WTC11 (cell line): ENCODE data around the gene FBLN2. TPM values are rescaled to one million over a fixed set of nuclear protein-coding genes. Genes with fewer than 3 reads are reported as not detected.

Source experiments
- ATAC-seq: fragments of 200-7000 bp; cut with Tn5 transposase; 2 replicates; pipeline ENCODE4 v1.10.0; 2021; ENCODE audit warnings: mild to moderate bottlenecking, moderate library complexity
- CTCF ChIA-PET: fragments of 300-600 bp; sonication (Branson Sonifier 250); formaldehyde crosslinking; loops from one replicate; lab custom pipeline; 2021; ENCODE audit warnings: antibody characterized with exemption; lab: Charles Lee
- POLR2A ChIA-PET: fragments of 350-600 bp; sonication (Branson Sonifier 250); formaldehyde crosslinking; loops from one replicate; lab custom pipeline; 2021; ENCODE audit warnings: antibody characterized with exemption; lab: Charles Lee
- DNase-seq: peaks from one replicate; pipeline ENCODE4 v3.0.0; 2021; ENCODE audit warnings: low spot score
- H3K27ac Mint-ChIP-seq: 2 replicates; pipeline ENCODE4 v1.8.0; 2021; ENCODE audit warnings: mixed read lengths
- H3K27me3 Mint-ChIP-seq: 2 replicates; pipeline ENCODE4 v1.8.0; 2021; ENCODE audit warnings: low read depth, mild to moderate bottlenecking, moderate library complexity, mixed read lengths
- H3K36me3 Mint-ChIP-seq: 2 replicates; pipeline ENCODE4 v1.8.0; 2021; ENCODE audit warnings: mixed read lengths
- H3K4me1 Mint-ChIP-seq: 2 replicates; pipeline ENCODE4 v1.8.0; 2022; ENCODE audit warnings: mixed read lengths
- H3K4me3 Mint-ChIP-seq: 2 replicates; pipeline ENCODE4 v1.8.0; 2021; ENCODE audit warnings: mild to moderate bottlenecking, moderate library complexity, mixed read lengths
- H3K9me3 Mint-ChIP-seq: 2 replicates; pipeline ENCODE4 v1.8.0; 2021; ENCODE audit warnings: mixed read lengths
- CDX4 ChIP-seq: fragments of 250-450 bp; sonication (Bioruptor Pico); IDR thresholded peaks from 2 replicates; pipeline ENCODE4 v1.9.0; 2021; ENCODE audit warnings: moderate library complexity, mild to moderate bottlenecking, inconsistent platforms, borderline replicate concordance
- ELF4 ChIP-seq: sonication (generic); formaldehyde crosslinking; IDR thresholded peaks from 2 replicates; pipeline ENCODE4 v1.8.1; 2022; ENCODE audit warnings: low read depth, mild to moderate bottlenecking, moderate library complexity, missing genetic modification reagents
- ERG ChIP-seq: fragments of 250-450 bp; sonication (Bioruptor Pico); IDR thresholded peaks from 2 replicates; pipeline ENCODE4 v1.8.0; 2021; ENCODE audit warnings: mild to moderate bottlenecking
- HMGA2 ChIP-seq: fragments of 250-450 bp; sonication (Bioruptor Pico); IDR thresholded peaks from 2 replicates; pipeline ENCODE4 v1.4.0; 2021; ENCODE audit warnings: mild to moderate bottlenecking, moderate library complexity
- HMGXB4 ChIP-seq: sonication (generic); formaldehyde crosslinking; IDR thresholded peaks from 2 replicates; pipeline ENCODE4 v1.8.1; 2023; ENCODE audit warnings: mild to moderate bottlenecking, moderate library complexity, missing genetic modification reagents
- MLX ChIP-seq: sonication (generic); formaldehyde crosslinking; IDR thresholded peaks from 2 replicates; pipeline ENCODE4 v1.8.1; 2023; ENCODE audit warnings: mild to moderate bottlenecking, missing genetic modification reagents, moderate library complexity
- PREB ChIP-seq: sonication (generic); formaldehyde crosslinking; IDR thresholded peaks from 2 replicates; pipeline ENCODE4 v1.8.1; 2022; ENCODE audit warnings: mild to moderate bottlenecking, missing genetic modification reagents, moderate library complexity, borderline replicate concordance
- SMAD3 ChIP-seq: sonication (generic); formaldehyde crosslinking; IDR thresholded peaks from 2 replicates; pipeline ENCODE4 v1.8.0; 2022; ENCODE audit warnings: missing genetic modification reagents, mild to moderate bottlenecking, borderline replicate concordance
- SMAD4 ChIP-seq: sonication (generic); formaldehyde crosslinking; IDR thresholded peaks from 2 replicates; pipeline ENCODE4 v1.8.0; 2022; ENCODE audit warnings: mild to moderate bottlenecking, missing genetic modification reagents
- TEAD4 ChIP-seq: sonication (generic); formaldehyde crosslinking; IDR thresholded peaks from 2 replicates; pipeline ENCODE4 v1.8.0; 2022; ENCODE audit warnings: mild to moderate bottlenecking, missing genetic modification reagents
- USF2 ChIP-seq: sonication (generic); formaldehyde crosslinking; IDR thresholded peaks from 2 replicates; pipeline ENCODE4 v1.8.1; 2023; ENCODE audit warnings: mild to moderate bottlenecking, missing genetic modification reagents, moderate library complexity
- ZNF423 ChIP-seq: fragments of 250-450 bp; sonication (Bioruptor Pico); IDR thresholded peaks from 2 replicates; pipeline ENCODE4 v2.1.2; 2022; ENCODE audit warnings: mild to moderate bottlenecking, moderate library complexity
- total RNA-seq: library from RNA; stranded (reverse); gene quantifications from 3 replicates; pipeline ENCODE4 v1.2.3, GENCODE V29; 2021
- TF ChIP-seq, protein P1 (sequence below): sonication (generic); formaldehyde crosslinking; conservative IDR thresholded peaks from 2 replicates; pipeline ENCODE4 v1.8.1; 2022; ENCODE audit warnings: mild to moderate bottlenecking, missing genetic modification reagents
- TF ChIP-seq, protein P2 (sequence below): sonication (generic); formaldehyde crosslinking; IDR thresholded peaks from 2 replicates; pipeline ENCODE4 v1.8.1; 2023; ENCODE audit warnings: mild to moderate bottlenecking, missing genetic modification reagents
- TF ChIP-seq, protein P3 (sequence below): sonication (generic); formaldehyde crosslinking; IDR thresholded peaks from 2 replicates; pipeline ENCODE4 v1.8.0; 2023; ENCODE audit warnings: missing genetic modification reagents, mild to moderate bottlenecking, borderline replicate concordance

Gene FBLN2
- total RNA-seq, 1 experiment from 2014 or later, result 20.7 TPM

DNA sequence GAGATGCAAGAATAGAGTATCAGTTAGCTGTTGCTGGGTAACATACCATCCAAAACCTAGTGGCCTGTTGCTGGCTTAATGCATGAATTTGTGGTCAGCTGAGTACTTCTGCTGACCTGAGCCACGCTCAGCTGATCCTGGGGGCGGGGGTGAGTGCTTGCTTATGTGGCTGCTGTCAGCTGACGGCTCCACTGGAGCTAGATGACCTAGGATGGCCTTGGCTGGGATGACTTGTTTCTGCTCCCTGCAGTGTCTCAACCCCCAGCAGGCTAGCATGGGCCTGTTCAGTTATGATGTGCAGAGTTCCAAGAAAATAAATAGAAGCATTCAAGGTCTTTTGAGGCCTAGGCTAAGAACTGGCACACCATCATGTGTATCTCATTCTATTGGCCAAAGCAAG, 63.9 kb downstream of the FBLN2 start (continued):
- TF ChIP-seq HMGXB4 (CRISPR knock-in tag) (no peak), TEAD4 (CRISPR knock-in tag) (no peak), MLX (no peak), USF2 (CRISPR knock-in tag) (no peak)
- TF ChIP-seq, protein P1, sequence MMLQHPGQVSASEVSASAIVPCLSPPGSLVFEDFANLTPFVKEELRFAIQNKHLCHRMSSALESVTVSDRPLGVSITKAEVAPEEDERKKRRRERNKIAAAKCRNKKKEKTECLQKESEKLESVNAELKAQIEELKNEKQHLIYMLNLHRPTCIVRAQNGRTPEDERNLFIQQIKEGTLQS (CRISPR knock-in tag), result no peak

DNA sequence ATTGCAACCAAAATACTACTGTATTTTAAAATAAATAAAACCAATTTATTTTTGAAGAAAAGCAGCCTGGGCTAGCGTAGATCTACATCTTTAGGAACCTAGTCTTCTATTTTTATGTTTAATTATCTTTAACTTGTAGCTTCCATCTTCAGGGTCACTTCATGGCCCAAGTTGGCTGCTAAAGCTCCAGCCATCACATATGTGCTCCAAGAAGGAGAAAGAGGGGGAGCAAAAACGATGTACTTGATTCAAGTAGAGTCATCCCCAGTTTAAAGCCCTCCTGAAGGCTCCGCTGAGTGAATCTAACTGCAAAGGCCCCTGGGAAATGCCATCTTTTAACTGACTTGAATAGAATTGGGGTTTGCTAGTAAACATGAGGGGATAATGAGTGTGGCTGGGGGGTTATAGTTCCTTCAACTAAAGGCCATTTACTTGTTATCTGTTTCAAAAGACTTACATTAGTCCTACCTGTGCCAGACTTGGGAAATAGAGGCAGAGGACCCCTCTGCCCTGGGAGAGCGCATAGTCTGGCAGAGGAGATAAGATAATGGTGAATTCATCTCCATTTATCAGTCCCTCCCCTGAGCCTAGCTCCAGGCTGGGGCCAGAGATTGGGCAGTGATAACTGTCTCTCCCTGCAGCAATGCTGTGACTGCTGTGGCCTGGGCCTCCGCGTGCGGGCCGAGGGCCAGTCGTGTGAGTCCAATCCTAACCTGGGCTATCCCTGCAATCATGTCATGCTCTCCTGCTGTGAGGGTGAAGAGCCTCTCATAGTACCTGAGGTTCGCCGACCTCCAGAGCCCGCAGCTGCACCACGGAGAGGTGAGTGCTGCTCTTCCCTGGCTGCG, 64.6 kb downstream of the FBLN2 start:
- POLR2A ChIA-PET, result no interaction called here
- CTCF ChIA-PET, result interaction anchor here (0.8 kb wide), 1 partner anchor 35 kb away, joined by 3 read pairs; no protein-coding TSS in a partner anchor
- H3K4me1 Mint-ChIP-seq, result no peaks in the 10 kb centered on the region
- H3K27ac Mint-ChIP-seq, result no peak overlapping the region
- ATAC-seq (no peak), DNase-seq (no peak)
- H3K9me3 Mint-ChIP-seq, result peaks cover 20% of the 10 kb centered on the region
- H3K36me3 Mint-ChIP-seq, result peaks cover 2% of the 10 kb centered on the region; the same call in 1 of the 2 replicates
- H3K27me3 Mint-ChIP-seq, result no peaks in the 10 kb centered on the region; the same call in 1 of the 2 replicates
- TF ChIP-seq PREB (CRISPR knock-in tag) (no peak), ELF4 (no peak)
- H3K4me3 Mint-ChIP-seq, result no peak overlapping the region

- ChIA-PET CTCF (no interaction called here), POLR2A (no interaction called here)
- Mint-ChIP-seq H3K9me3 (peaks cover 20% of the 10 kb centered on the region), H3K4me3 (no peak overlapping the region), H3K27ac (no peak overlapping the region), H3K36me3 (peaks cover 2% of the 10 kb centered on the region; the same call in 1 of the 2 replicates), H3K4me1 (no peaks in the 10 kb centered on the region; the same call in 1 of the 2 replicates), H3K27me3 (no peaks in the 10 kb centered on the region; the same call in 1 of the 2 replicates)
- ATAC-seq, result no peak
- DNase-seq, result no peak
- TF ChIP-seq ZNF423 (no peak), CDX4 (CRISPR knock-in tag) (no peak), SMAD4 (no peak), ERG (no peak), SMAD3 (CRISPR knock-in tag) (no peak), HMGA2 (CRISPR knock-in tag) (no peak), TEAD4 (CRISPR knock-in tag) (no peak)
- TF ChIP-seq, protein P2, sequence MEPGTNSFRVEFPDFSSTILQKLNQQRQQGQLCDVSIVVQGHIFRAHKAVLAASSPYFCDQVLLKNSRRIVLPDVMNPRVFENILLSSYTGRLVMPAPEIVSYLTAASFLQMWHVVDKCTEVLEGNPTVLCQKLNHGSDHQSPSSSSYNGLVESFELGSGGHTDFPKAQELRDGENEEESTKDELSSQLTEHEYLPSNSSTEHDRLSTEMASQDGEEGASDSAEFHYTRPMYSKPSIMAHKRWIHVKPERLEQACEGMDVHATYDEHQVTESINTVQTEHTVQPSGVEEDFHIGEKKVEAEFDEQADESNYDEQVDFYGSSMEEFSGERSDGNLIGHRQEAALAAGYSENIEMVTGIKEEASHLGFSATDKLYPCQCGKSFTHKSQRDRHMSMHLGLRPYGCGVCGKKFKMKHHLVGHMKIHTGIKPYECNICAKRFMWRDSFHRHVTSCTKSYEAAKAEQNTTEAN (CRISPR knock-in tag), result no peak
- TF ChIP-seq, protein P3, sequence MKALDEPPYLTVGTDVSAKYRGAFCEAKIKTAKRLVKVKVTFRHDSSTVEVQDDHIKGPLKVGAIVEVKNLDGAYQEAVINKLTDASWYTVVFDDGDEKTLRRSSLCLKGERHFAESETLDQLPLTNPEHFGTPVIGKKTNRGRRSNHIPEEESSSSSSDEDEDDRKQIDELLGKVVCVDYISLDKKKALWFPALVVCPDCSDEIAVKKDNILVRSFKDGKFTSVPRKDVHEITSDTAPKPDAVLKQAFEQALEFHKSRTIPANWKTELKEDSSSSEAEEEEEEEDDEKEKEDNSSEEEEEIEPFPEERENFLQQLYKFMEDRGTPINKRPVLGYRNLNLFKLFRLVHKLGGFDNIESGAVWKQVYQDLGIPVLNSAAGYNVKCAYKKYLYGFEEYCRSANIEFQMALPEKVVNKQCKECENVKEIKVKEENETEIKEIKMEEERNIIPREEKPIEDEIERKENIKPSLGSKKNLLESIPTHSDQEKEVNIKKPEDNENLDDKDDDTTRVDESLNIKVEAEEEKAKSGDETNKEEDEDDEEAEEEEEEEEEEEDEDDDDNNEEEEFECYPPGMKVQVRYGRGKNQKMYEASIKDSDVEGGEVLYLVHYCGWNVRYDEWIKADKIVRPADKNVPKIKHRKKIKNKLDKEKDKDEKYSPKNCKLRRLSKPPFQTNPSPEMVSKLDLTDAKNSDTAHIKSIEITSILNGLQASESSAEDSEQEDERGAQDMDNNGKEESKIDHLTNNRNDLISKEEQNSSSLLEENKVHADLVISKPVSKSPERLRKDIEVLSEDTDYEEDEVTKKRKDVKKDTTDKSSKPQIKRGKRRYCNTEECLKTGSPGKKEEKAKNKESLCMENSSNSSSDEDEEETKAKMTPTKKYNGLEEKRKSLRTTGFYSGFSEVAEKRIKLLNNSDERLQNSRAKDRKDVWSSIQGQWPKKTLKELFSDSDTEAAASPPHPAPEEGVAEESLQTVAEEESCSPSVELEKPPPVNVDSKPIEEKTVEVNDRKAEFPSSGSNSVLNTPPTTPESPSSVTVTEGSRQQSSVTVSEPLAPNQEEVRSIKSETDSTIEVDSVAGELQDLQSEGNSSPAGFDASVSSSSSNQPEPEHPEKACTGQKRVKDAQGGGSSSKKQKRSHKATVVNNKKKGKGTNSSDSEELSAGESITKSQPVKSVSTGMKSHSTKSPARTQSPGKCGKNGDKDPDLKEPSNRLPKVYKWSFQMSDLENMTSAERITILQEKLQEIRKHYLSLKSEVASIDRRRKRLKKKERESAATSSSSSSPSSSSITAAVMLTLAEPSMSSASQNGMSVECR, result no peak
Measured at GRCh38 chr3:13614607-13615006, 65.7 kb downstream of the FBLN2 start.
